ENCODE measurements around the gene MED13L.

The MED13L gene

GRCh38 chr12:116313194-116313927 is 35.9 kb upstream of the MED13L start:
- Histone ChIP-seq H3K9me3 (no peaks in the 10 kb centered on the region), H3K27me3 (ENCODE audit: low read depth) (no peaks in the 10 kb centered on the region), H3K4me3 (no peak overlapping the region), H3K36me3 (replicated peaks) (no peaks in the 10 kb centered on the region), H3K4me1 (no peaks in the 10 kb centered on the region)
- no peak for DNase-seq (ENCODE audit: low spot score in 2 of 2)
- in situ Hi-C loops (cut with MboI; ENCODE audit: low sequenced_read_pairs), result no loop called here

- no peak overlapping the region for H3K4me3 ChIP-seq
- DNase-seq (ENCODE audit: low spot score in 2 of 2), result no peak
- in situ Hi-C loops (cut with MboI; ENCODE audit: low sequenced_read_pairs), result no loop called here
- no peaks in the 10 kb centered on the region for H3K9me3 ChIP-seq
- H3K36me3 ChIP-seq (replicated peaks), result no peaks in the 10 kb centered on the region
- no peaks in the 10 kb centered on the region for H3K27me3 ChIP-seq (ENCODE audit: low read depth)
- H3K4me1 ChIP-seq, result no peaks in the 10 kb centered on the region
Measured at GRCh38 chr12:116310082-116310481, 32.6 kb upstream of the MED13L start.

GRCh38 chr12:116309343-116309742 is 31.9 kb upstream of the MED13L start:
- no peak for DNase-seq (ENCODE audit: low spot score in 2 of 2)
- Histone ChIP-seq H3K4me1 (no peaks in the 10 kb centered on the region), H3K27me3 (ENCODE audit: low read depth) (no peaks in the 10 kb centered on the region), H3K36me3 (replicated peaks) (no peaks in the 10 kb centered on the region), H3K4me3 (no peak overlapping the region), H3K9me3 (no peaks in the 10 kb centered on the region)
- in situ Hi-C loops (cut with MboI; ENCODE audit: low sequenced_read_pairs), result no loop called here

- H3K36me3 ChIP-seq (replicated peaks), result no peaks in the 10 kb centered on the region
- no peak overlapping the region for H3K4me3 ChIP-seq
- no peak for DNase-seq (ENCODE audit: low spot score in 2 of 2)
- H3K4me1 ChIP-seq, result no peaks in the 10 kb centered on the region
- in situ Hi-C loops (cut with MboI; ENCODE audit: low sequenced_read_pairs), result no loop called here
- H3K9me3 ChIP-seq, result no peaks in the 10 kb centered on the region
- no peaks in the 10 kb centered on the region for H3K27me3 ChIP-seq (ENCODE audit: low read depth)
Measured at GRCh38 chr12:116308647-116309046, 31.2 kb upstream of the MED13L start.

- Histone ChIP-seq H3K36me3 (replicated peaks) (no peaks in the 10 kb centered on the region), H3K27me3 (ENCODE audit: low read depth) (no peaks in the 10 kb centered on the region), H3K4me3 (no peak overlapping the region), H3K4me1 (no peaks in the 10 kb centered on the region), H3K9me3 (no peaks in the 10 kb centered on the region)
- in situ Hi-C loops (cut with MboI; ENCODE audit: low sequenced_read_pairs), result no loop called here
- no peak for DNase-seq (ENCODE audit: low spot score in 2 of 2)
Measured at GRCh38 chr12:116306968-116307367, 29.5 kb upstream of the MED13L start.

- H3K4me3 ChIP-seq, result no peak overlapping the region
- H3K27me3 ChIP-seq (ENCODE audit: low read depth), result no peaks in the 10 kb centered on the region
- no peaks in the 10 kb centered on the region for H3K36me3 ChIP-seq (replicated peaks)
- no peaks in the 10 kb centered on the region for H3K9me3 ChIP-seq
- no peak for DNase-seq (ENCODE audit: low spot score in 2 of 2)
- in situ Hi-C loops (cut with MboI; ENCODE audit: low sequenced_read_pairs), result no loop called here
- H3K4me1 ChIP-seq, result no peaks in the 10 kb centered on the region
Measured at GRCh38 chr12:116306506-116306905, 29.0 kb upstream of the MED13L start.

- Histone ChIP-seq H3K9me3 (no peaks in the 10 kb centered on the region), H3K36me3 (replicated peaks) (no peaks in the 10 kb centered on the region), H3K27me3 (ENCODE audit: low read depth) (no peaks in the 10 kb centered on the region), H3K4me1 (no peaks in the 10 kb centered on the region), H3K4me3 (no peak overlapping the region)
- in situ Hi-C loops (cut with MboI; ENCODE audit: low sequenced_read_pairs), result no loop called here
- no peak for DNase-seq (ENCODE audit: low spot score in 2 of 2)
Measured at GRCh38 chr12:116304621-116305020, 27.1 kb upstream of the MED13L start.

GRCh38 chr12:116303929-116304328 is 26.4 kb upstream of the MED13L start:
- in situ Hi-C loops (cut with MboI; ENCODE audit: low sequenced_read_pairs), result no loop called here
- DNase-seq (ENCODE audit: low spot score in 2 of 2), result no peak
- Histone ChIP-seq H3K36me3 (replicated peaks) (no peaks in the 10 kb centered on the region), H3K9me3 (no peaks in the 10 kb centered on the region), H3K4me1 (no peaks in the 10 kb centered on the region), H3K27me3 (ENCODE audit: low read depth) (no peaks in the 10 kb centered on the region), H3K4me3 (no peak overlapping the region)

- H3K36me3 ChIP-seq (replicated peaks), result no peaks in the 10 kb centered on the region
- no peaks in the 10 kb centered on the region for H3K27me3 ChIP-seq (ENCODE audit: low read depth)
- no peaks in the 10 kb centered on the region for H3K9me3 ChIP-seq
- no peaks in the 10 kb centered on the region for H3K4me1 ChIP-seq
- in situ Hi-C loops (cut with MboI; ENCODE audit: low sequenced_read_pairs), result no loop called here
- no peak overlapping the region for H3K4me3 ChIP-seq
- no peak for DNase-seq (ENCODE audit: low spot score in 2 of 2)
Measured at GRCh38 chr12:116303066-116303465, 25.6 kb upstream of the MED13L start.

GRCh38 chr12:116302166-116303058 is 24.9 kb upstream of the MED13L start:
- Histone ChIP-seq H3K9me3 (no peaks in the 10 kb centered on the region), H3K36me3 (replicated peaks) (no peaks in the 10 kb centered on the region), H3K27me3 (ENCODE audit: low read depth) (no peaks in the 10 kb centered on the region), H3K4me1 (no peaks in the 10 kb centered on the region), H3K4me3 (no peak overlapping the region)
- in situ Hi-C loops (cut with MboI; ENCODE audit: low sequenced_read_pairs), result no loop called here
- DNase-seq (ENCODE audit: low spot score in 2 of 2), result no peak

GRCh38 chr12:116301621-116302020 is 24.1 kb upstream of the MED13L start:
- in situ Hi-C loops (cut with MboI; ENCODE audit: low sequenced_read_pairs), result no loop called here
- H3K4me1 ChIP-seq, result no peaks in the 10 kb centered on the region

GRCh38 chr12:116299665-116300328 is 22.3 kb upstream of the MED13L start:
- no peaks in the 10 kb centered on the region for H3K27me3 ChIP-seq (ENCODE audit: low read depth)
- DNase-seq (ENCODE audit: low spot score in 2 of 2), result no peak
- in situ Hi-C loops (cut with MboI; ENCODE audit: low sequenced_read_pairs), result no loop called here
- H3K4me3 ChIP-seq, result no peak overlapping the region
- peaks cover 5% of the 10 kb centered on the region for H3K4me1 ChIP-seq
- H3K36me3 ChIP-seq (replicated peaks), result no peaks in the 10 kb centered on the region
- H3K9me3 ChIP-seq, result no peaks in the 10 kb centered on the region

More at GRCh38 chr12:116301621-116302020, 24.1 kb upstream of the MED13L start:
- Histone ChIP-seq H3K4me3 (no peak overlapping the region), H3K27me3 (ENCODE audit: low read depth) (no peaks in the 10 kb centered on the region), H3K36me3 (replicated peaks) (no peaks in the 10 kb centered on the region), H3K9me3 (no peaks in the 10 kb centered on the region)
- no peak for DNase-seq (ENCODE audit: low spot score in 2 of 2)

GRCh38 chr12:116299064-116299463 is 21.6 kb upstream of the MED13L start:
- in situ Hi-C loops (cut with MboI; ENCODE audit: low sequenced_read_pairs), result no loop called here
- peaks cover 12% of the 10 kb centered on the region for H3K4me1 ChIP-seq
- H3K4me3 ChIP-seq, result no peak overlapping the region
- no peak for DNase-seq (ENCODE audit: low spot score in 2 of 2)
- H3K36me3 ChIP-seq (replicated peaks), result no peaks in the 10 kb centered on the region
- no peaks in the 10 kb centered on the region for H3K27me3 ChIP-seq (ENCODE audit: low read depth)
- no peaks in the 10 kb centered on the region for H3K9me3 ChIP-seq

GRCh38 chr12:116298578-116298977 is 21.1 kb upstream of the MED13L start:
- in situ Hi-C loops (cut with MboI; ENCODE audit: low sequenced_read_pairs), result no loop called here
- no peaks in the 10 kb centered on the region for H3K27me3 ChIP-seq (ENCODE audit: low read depth)

More at GRCh38 chr12:116298578-116298977, 21.1 kb upstream of the MED13L start:
- Histone ChIP-seq H3K36me3 (replicated peaks) (no peaks in the 10 kb centered on the region), H3K4me3 (no peak overlapping the region), H3K9me3 (no peaks in the 10 kb centered on the region), H3K4me1 (peaks cover 12% of the 10 kb centered on the region)
- DNase-seq (ENCODE audit: low spot score in 2 of 2), result no peak
